Ureter (tissue), 1 donor: ENCODE results near the gene ZNF580. TPM values are rescaled to one million over a fixed set of nuclear protein-coding genes. Genes with fewer than 3 reads are reported as not detected.

Source experiments
- DNase-seq: peaks from one replicate; pipeline ENCODE4 v3.0.0-alpha.2; 2020; ENCODE audit warnings: low spot score
- total RNA-seq: library from RNA; stranded (reverse); gene quantifications from one replicate; pipeline ENCODE4 v1.2.4, GENCODE V29; 2023
- donor health status: DM: yes; HTN: yes; CAD: no.

ZNF580 gene
- total RNA-seq, 1 donor from 2014 or later = 56.5 TPM

- no peak for DNase-seq
Measured at GRCh38 chr19:55676889-55677505, 36.2 kb downstream of the ZNF580 start.

- DNase-seq = no peak
Measured at GRCh38 chr19:55677572-55678028, 36.8 kb downstream of the ZNF580 start.

- no peak for DNase-seq
Measured at GRCh38 chr19:55678121-55678671, 37.4 kb downstream of the ZNF580 start.

GRCh38 chr19:55679343-55680257 is 38.8 kb downstream of the ZNF580 start:
- DNase-seq = no peak

- DNase-seq = no peak
Measured at GRCh38 chr19:55680339-55681130, 39.7 kb downstream of the ZNF580 start.

- no peak for DNase-seq
Measured at GRCh38 chr19:55681131-55682092, 40.6 kb downstream of the ZNF580 start.

- DNase-seq = no peak
Measured at GRCh38 chr19:55683449-55684261, 42.9 kb downstream of the ZNF580 start.

GRCh38 chr19:55684946-55685681 is 44.3 kb downstream of the ZNF580 start:
- no peak for DNase-seq

- DNase-seq = no peak
Measured at GRCh38 chr19:55685776-55686175, 45.0 kb downstream of the ZNF580 start.

GRCh38 chr19:55686311-55687050 is 45.7 kb downstream of the ZNF580 start:
- DNase-seq = no peak

GRCh38 chr19:55687281-55688201 is 46.7 kb downstream of the ZNF580 start:
- no peak for DNase-seq

- DNase-seq = no peak
Measured at GRCh38 chr19:55688422-55689218, 47.8 kb downstream of the ZNF580 start.

GRCh38 chr19:55689411-55690108 is 48.8 kb downstream of the ZNF580 start:
- DNase-seq = no peak

GRCh38 chr19:55690109-55690768 is 49.4 kb downstream of the ZNF580 start:
- no peak for DNase-seq
